GM12864 (cell line): ENCODE measurements around the gene NAPEPLD.

Experiments used
- DNase-seq: peaks from one replicate; pipeline ENCODE4 v3.0.0-alpha.2; 2011; ENCODE audit warnings: low read depth
- H3K4me3 ChIP-seq: 2 replicates; pipeline ENCODE4 v1.5.1; 2011; ENCODE audit warnings: mild to moderate bottlenecking, low read depth, low read length, control low read depth
- TF ChIP-seq, protein P1 (sequence below): IDR thresholded peaks from 2 replicates; pipeline ENCODE4 v1.5.1; 2011; ENCODE audit warnings: low read depth, mild to moderate bottlenecking, moderate library complexity, low read length, control low read depth, inconsistent platforms; ENCODE audit errors: missing control alignments

The NAPEPLD gene

GRCh38 chr7:103130901-103131624 lies 17.8 kb downstream of the NAPEPLD start:
- TF ChIP-seq, protein P1, sequence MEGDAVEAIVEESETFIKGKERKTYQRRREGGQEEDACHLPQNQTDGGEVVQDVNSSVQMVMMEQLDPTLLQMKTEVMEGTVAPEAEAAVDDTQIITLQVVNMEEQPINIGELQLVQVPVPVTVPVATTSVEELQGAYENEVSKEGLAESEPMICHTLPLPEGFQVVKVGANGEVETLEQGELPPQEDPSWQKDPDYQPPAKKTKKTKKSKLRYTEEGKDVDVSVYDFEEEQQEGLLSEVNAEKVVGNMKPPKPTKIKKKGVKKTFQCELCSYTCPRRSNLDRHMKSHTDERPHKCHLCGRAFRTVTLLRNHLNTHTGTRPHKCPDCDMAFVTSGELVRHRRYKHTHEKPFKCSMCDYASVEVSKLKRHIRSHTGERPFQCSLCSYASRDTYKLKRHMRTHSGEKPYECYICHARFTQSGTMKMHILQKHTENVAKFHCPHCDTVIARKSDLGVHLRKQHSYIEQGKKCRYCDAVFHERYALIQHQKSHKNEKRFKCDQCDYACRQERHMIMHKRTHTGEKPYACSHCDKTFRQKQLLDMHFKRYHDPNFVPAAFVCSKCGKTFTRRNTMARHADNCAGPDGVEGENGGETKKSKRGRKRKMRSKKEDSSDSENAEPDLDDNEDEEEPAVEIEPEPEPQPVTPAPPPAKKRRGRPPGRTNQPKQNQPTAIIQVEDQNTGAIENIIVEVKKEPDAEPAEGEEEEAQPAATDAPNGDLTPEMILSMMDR = no peak
- no peak for DNase-seq
- no peak overlapping the region for H3K4me3 ChIP-seq

GRCh38 chr7:103129702-103130549 lies 19.0 kb downstream of the NAPEPLD start:
- no peak overlapping the region for H3K4me3 ChIP-seq
- TF ChIP-seq, protein P1 = no peak
- no peak for DNase-seq

GRCh38 chr7:103127006-103127405 lies 21.9 kb downstream of the NAPEPLD start:
- H3K4me3 ChIP-seq = no peak overlapping the region
- DNase-seq = no peak
- TF ChIP-seq, protein P1 = no peak

DNA sequence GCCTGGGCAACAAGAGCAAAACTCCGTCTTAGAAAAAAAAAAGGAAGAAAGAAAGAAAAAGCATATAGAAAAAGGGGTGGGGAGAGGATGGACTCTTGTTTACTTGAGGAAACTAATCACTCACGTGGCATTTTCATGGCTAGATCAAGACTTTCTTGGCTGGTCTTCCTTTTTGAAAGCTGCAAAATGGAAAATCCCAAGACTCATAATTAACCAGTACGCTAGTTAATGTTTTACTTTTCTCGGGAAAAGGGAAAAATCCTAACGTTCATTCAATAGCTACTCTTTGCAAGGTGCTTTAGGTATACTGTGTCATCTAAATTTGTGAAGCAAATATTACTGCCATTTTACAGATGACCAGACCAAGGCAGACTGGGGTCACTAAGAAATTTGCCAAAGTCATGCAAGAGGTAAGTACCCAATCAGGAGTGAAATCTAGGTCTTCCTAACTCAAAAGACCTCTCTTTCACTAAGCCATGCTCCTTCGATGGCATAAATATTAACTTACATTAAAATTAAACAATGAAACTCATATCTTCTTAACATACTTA lies 24.4 kb downstream of the NAPEPLD start:
- no peak overlapping the region for H3K4me3 ChIP-seq
- no peak for DNase-seq
- TF ChIP-seq, protein P1 = no peak

- TF ChIP-seq, protein P1 = no peak
- no peak overlapping the region for H3K4me3 ChIP-seq
- DNase-seq = no peak
These were observed 25.4 kb downstream of the NAPEPLD start for GRCh38 chr7:103123529-103123928.

- H3K4me3 ChIP-seq = no peak overlapping the region
- DNase-seq = no peak
- TF ChIP-seq, protein P1 = no peak
These were observed 27.3 kb downstream of the NAPEPLD start for GRCh38 chr7:103121641-103122040.
